ENCODE results near the gene PPIE. TPM values are rescaled to one million over a fixed set of nuclear protein-coding genes. Genes with fewer than 3 reads are reported as not detected.

PPIE gene
- total and polyA plus RNA-seq, 2 experiments from 2014 or later = 35.5 to 61.2 TPM

DNA sequence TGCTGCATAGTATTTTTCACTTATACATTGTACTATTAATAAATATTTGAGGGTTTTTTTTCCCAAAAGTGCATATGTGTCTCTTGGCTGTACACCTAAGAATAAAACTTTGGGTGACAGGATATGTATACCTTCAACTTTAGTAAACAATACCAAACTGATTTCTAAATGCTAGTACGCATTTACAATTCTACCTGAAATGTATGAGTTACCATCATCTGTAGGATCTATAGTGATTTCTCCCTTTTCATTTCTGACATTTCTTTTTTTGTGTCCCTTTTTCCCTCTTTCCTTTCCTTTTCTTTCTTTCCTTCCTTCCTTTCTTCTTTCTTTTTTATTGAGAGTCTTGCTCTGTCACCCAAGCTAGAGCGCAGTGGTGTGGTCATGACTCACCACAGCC is 66.7 kb downstream of the PPIE start:
- Histone ChIP-seq H4K20me1 (ENCODE audit: insufficient read depth, poor library complexity, severe bottlenecking) (no peaks in the 10 kb centered on the region), H3K9me3 (ENCODE audit: low read depth) (no peaks in the 10 kb centered on the region), H3K27me3 (no peaks in the 10 kb centered on the region), H3K4me2 (no peak overlapping the region), H3K9me2 (replicated peaks; ENCODE audit: insufficient read depth) (no peaks in the 10 kb centered on the region), H3K36me3 (replicated peaks; ENCODE audit: insufficient read depth, low read depth) (no peaks in the 10 kb centered on the region), H3K4me3 (no peak overlapping the region), H3K27ac (no peak overlapping the region), H3K79me2 (no peaks in the 10 kb centered on the region), H2AFZ (no peak overlapping the region), H3K4me1 (ENCODE audit: insufficient read depth) (peaks cover 2% of the 10 kb centered on the region)
- 97% methylated on average over 2 of the region's 2 CpGs for WGBS (ENCODE audit: low lambda C conversion rate, missing lambda C conversion rate)
- no peak for DNase-seq (ENCODE audit: low spot score)
- TF ChIP-seq, protein P1, sequence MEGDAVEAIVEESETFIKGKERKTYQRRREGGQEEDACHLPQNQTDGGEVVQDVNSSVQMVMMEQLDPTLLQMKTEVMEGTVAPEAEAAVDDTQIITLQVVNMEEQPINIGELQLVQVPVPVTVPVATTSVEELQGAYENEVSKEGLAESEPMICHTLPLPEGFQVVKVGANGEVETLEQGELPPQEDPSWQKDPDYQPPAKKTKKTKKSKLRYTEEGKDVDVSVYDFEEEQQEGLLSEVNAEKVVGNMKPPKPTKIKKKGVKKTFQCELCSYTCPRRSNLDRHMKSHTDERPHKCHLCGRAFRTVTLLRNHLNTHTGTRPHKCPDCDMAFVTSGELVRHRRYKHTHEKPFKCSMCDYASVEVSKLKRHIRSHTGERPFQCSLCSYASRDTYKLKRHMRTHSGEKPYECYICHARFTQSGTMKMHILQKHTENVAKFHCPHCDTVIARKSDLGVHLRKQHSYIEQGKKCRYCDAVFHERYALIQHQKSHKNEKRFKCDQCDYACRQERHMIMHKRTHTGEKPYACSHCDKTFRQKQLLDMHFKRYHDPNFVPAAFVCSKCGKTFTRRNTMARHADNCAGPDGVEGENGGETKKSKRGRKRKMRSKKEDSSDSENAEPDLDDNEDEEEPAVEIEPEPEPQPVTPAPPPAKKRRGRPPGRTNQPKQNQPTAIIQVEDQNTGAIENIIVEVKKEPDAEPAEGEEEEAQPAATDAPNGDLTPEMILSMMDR (IDR thresholded peaks at IDR 0.05; ENCODE audit: poor library complexity) = no peak
- no peak for TF ChIP-seq EZH2 (IDR thresholded peaks at IDR 0.05; ENCODE audit: borderline replicate concordance)
- TF ChIP-seq EZH2phosphoT487 (IDR thresholded peaks at IDR 0.05; ENCODE audit: low read depth, severe bottlenecking, unreplicated experiment) = no peak

DNA sequence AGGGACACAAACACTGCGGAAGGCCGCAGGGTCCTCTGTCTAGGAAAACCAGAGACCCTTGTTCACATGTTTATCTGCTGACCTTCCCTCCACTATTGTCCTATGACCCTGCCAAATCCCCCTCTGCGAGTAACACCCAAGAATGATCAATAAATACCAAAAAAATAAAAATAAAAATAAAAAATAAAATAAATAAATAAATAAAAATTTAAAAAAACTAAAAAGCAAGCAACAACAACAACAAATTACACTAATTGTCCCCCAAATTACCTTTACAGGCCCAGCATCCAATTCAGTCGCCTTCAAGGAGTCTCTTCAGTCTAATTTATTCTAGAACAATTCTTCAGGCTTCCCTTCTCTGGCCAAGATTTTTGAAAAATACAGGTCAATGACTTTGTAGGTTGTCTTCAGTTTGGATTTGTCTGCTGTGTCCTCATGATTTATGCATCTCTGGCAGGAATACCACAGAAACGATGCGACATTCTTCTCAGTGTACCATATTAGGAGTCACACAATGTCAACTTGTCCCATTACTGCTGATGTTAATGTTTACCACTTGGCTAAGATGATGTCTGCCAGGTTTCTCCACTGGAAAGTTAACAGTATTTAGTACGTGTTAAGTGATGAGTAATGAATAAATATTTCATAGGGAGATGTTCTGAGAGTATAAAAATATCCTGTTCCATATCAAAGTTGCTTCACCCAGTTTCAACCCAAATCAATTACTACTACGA is 70.3 kb downstream of the PPIE start:
- Histone ChIP-seq H2AFZ (no peak overlapping the region), H3K27ac (no peak overlapping the region), H3K4me1 (ENCODE audit: insufficient read depth) (no peaks in the 10 kb centered on the region), H3K4me2 (no peak overlapping the region), H3K36me3 (replicated peaks; ENCODE audit: insufficient read depth, low read depth) (no peaks in the 10 kb centered on the region), H3K79me2 (no peaks in the 10 kb centered on the region), H3K4me3 (no peak overlapping the region), H3K9me3 (ENCODE audit: low read depth) (no peaks in the 10 kb centered on the region), H3K9me2 (replicated peaks; ENCODE audit: insufficient read depth) (no peaks in the 10 kb centered on the region), H4K20me1 (ENCODE audit: insufficient read depth, poor library complexity, severe bottlenecking) (no peaks in the 10 kb centered on the region), H3K27me3 (no peaks in the 10 kb centered on the region)
- DNase-seq (ENCODE audit: low spot score) = no peak
- 84% methylated on average over 8 of the region's 8 CpGs for WGBS (ENCODE audit: low lambda C conversion rate, missing lambda C conversion rate)
- no peak for TF ChIP-seq EZH2phosphoT487 (IDR thresholded peaks at IDR 0.05; ENCODE audit: low read depth, severe bottlenecking, unreplicated experiment)
- TF ChIP-seq, protein P1 (IDR thresholded peaks at IDR 0.05; ENCODE audit: poor library complexity) = no peak
- no peak for TF ChIP-seq EZH2 (IDR thresholded peaks at IDR 0.05; ENCODE audit: borderline replicate concordance)

DNA sequence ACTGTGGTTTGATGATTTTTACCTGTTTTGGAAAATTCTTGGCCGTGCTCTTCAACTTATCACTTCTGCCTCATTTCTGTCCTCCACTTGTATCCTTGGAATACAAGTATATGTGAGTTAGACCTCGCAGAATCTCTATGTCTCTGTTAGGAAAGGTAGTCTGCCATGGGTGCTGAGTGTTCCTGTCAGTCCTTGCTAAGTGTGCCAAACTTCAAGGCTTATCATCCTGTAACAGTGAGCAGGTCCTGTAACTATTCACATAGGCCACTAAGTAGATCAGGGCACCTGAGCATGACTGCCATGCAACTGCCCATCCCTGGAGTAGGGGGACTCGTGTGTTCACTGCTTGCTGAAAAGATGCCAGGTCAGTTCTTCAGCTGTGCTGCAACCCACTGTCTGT is 74.2 kb downstream of the PPIE start:
- WGBS (ENCODE audit: low lambda C conversion rate, missing lambda C conversion rate) = 89% methylated on average over 3 of the region's 3 CpGs
- TF ChIP-seq EZH2 (IDR thresholded peaks at IDR 0.05; ENCODE audit: borderline replicate concordance) (no peak), EZH2phosphoT487 (IDR thresholded peaks at IDR 0.05; ENCODE audit: low read depth, severe bottlenecking, unreplicated experiment) (no peak)
- TF ChIP-seq, protein P1 (IDR thresholded peaks at IDR 0.05; ENCODE audit: poor library complexity) = no peak

More for the DNA sequence above, 74.2 kb downstream of the PPIE start:
- Histone ChIP-seq H3K4me2 (no peak overlapping the region), H3K4me1 (ENCODE audit: insufficient read depth) (no peaks in the 10 kb centered on the region), H3K27me3 (no peaks in the 10 kb centered on the region), H4K20me1 (ENCODE audit: insufficient read depth, poor library complexity, severe bottlenecking) (no peaks in the 10 kb centered on the region), H3K9me2 (replicated peaks; ENCODE audit: insufficient read depth) (no peaks in the 10 kb centered on the region), H2AFZ (no peak overlapping the region), H3K27ac (no peak overlapping the region), H3K4me3 (no peak overlapping the region), H3K79me2 (no peaks in the 10 kb centered on the region), H3K9me3 (ENCODE audit: low read depth) (no peaks in the 10 kb centered on the region), H3K36me3 (replicated peaks; ENCODE audit: insufficient read depth, low read depth) (no peaks in the 10 kb centered on the region)
- DNase-seq (ENCODE audit: low spot score) = no peak

Small RNA genes within 50 kb of the gene (small RNA-seq; reads per million reads assigned to genes)
- gene AL033527.1 (not detected), gene RNU7-121P (not detected)

Other genes starting within 250 kb of the PPIE start
- 1.4 and 2.8 TPM in 2 replicates for gene BMP8A, start 247.2 kb upstream of the PPIE start, total RNA-seq
- gene BMP8A, start 247.2 kb upstream of the PPIE start, polyA plus RNA-seq = 0.91 and 1.2 TPM in 2 replicates
- 100 and 130 TPM in 2 replicates for gene PABPC4, start 162.1 kb upstream of the PPIE start, total RNA-seq
- 71.5 and 82.3 TPM in 2 replicates for gene PABPC4, start 162.1 kb upstream of the PPIE start, polyA plus RNA-seq
- gene HEYL, start 99.2 kb upstream of the PPIE start, total RNA-seq = 9.0 and 10.9 TPM in 2 replicates
- gene HEYL, start 99.2 kb upstream of the PPIE start, polyA plus RNA-seq = 17.9 and 24.8 TPM in 2 replicates
- gene NT5C1A, start 66.8 kb upstream of the PPIE start, total RNA-seq = 2.1 and 5.1 TPM in 2 replicates
- gene NT5C1A, start 66.8 kb upstream of the PPIE start, polyA plus RNA-seq = 1.0 and 1.8 TPM in 2 replicates
- 14.2 and 15.8 TPM in 2 replicates for gene HPCAL4, start 47.4 kb upstream of the PPIE start, total RNA-seq
- 12.6 and 13.8 TPM in 2 replicates for gene HPCAL4, start 47.4 kb upstream of the PPIE start, polyA plus RNA-seq
- gene OXCT2, start 32.5 kb downstream of the PPIE start, total RNA-seq = 0.60 and 1.8 TPM in 2 replicates
- 0.25 and 0.39 TPM in 2 replicates for gene OXCT2, start 32.5 kb downstream of the PPIE start, polyA plus RNA-seq
- 5.5 and 7.6 TPM in 2 replicates for gene BMP8B, start 50.0 kb downstream of the PPIE start, total RNA-seq
- gene BMP8B, start 50.0 kb downstream of the PPIE start, polyA plus RNA-seq = 1.9 and 3.1 TPM in 2 replicates
- 17.2 and 20.0 TPM in 2 replicates for gene TRIT1, start 144.6 kb downstream of the PPIE start, total RNA-seq
- 16.6 and 19.7 TPM in 2 replicates for gene TRIT1, start 144.6 kb downstream of the PPIE start, polyA plus RNA-seq
- 6.3 and 10.6 TPM in 2 replicates for gene MYCL, start 163.0 kb downstream of the PPIE start, total RNA-seq
- gene MYCL, start 163.0 kb downstream of the PPIE start, polyA plus RNA-seq = 7.3 and 7.8 TPM in 2 replicates
- 2.7 and 4.8 TPM in 2 replicates for gene MFSD2A, start 216.3 kb downstream of the PPIE start, total RNA-seq
- gene MFSD2A, start 216.3 kb downstream of the PPIE start, polyA plus RNA-seq = 5.6 and 9.8 TPM in 2 replicates